Lower leg skin (tissue), 3 donors: ENCODE data around the gene CFL1.

Experiments
- CTCF ChIP-seq, 3 donors: fragments of 450-650 bp; IDR thresholded peaks; one replicate each; pipeline ENCODE4 v1.5.1; 2016; ENCODE audit warnings: antibody characterized with exemption in 3 of 3, mild to moderate bottlenecking in 3 of 3, moderate library complexity in 2 of 3
- POLR2A ChIP-seq, 2 donors: fragments of 450-650 bp; IDR thresholded peaks; one replicate each; pipeline ENCODE4 v1.6.1; 2016 to 2017; ENCODE audit warnings: antibody characterized with exemption in 2 of 2, mild to moderate bottlenecking in 1 of 2, moderate library complexity in 1 of 2

GRCh38 chr11:65891219-65892136 lies 33.5 kb upstream of the CFL1 start:
- TF ChIP-seq CTCF (IDR thresholded peaks at IDR 0.05) (no peak), POLR2A (IDR thresholded peaks at IDR 0.05) (no peak)
